Measurements from ENCODE around the gene HNRNPUL2.
"Not testable (repeated sequence)": the region's sequence is repeated elsewhere in the genome, so short reads cannot be mapped to it uniquely, and the experiment has no call there.

DNA sequence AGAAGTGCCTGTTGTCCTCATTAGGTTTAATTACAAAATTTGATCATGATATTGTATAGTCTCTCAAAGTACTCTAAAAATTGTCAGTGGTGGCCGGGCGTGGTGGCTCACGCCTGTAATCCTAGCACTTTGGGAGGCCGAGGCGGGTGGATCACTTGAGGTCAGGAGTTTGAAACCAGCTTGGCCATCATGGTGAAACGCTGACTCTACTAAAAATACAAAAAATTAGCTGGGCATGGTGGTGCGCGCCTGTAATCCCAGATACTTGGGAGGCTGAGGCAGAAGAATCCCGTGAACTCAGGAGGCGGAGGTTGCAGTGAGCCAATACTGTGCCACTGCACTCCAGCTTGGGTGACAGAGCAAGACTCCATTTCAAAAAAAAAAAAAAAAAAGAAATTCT, 51.8 kb downstream of the HNRNPUL2 start:
- TF ChIP-seq EZH2 (IDR thresholded peaks at IDR 0.05; ENCODE audit: low read length, missing control alignments): not testable (repeated sequence)
- TF ChIP-seq, protein P1, sequence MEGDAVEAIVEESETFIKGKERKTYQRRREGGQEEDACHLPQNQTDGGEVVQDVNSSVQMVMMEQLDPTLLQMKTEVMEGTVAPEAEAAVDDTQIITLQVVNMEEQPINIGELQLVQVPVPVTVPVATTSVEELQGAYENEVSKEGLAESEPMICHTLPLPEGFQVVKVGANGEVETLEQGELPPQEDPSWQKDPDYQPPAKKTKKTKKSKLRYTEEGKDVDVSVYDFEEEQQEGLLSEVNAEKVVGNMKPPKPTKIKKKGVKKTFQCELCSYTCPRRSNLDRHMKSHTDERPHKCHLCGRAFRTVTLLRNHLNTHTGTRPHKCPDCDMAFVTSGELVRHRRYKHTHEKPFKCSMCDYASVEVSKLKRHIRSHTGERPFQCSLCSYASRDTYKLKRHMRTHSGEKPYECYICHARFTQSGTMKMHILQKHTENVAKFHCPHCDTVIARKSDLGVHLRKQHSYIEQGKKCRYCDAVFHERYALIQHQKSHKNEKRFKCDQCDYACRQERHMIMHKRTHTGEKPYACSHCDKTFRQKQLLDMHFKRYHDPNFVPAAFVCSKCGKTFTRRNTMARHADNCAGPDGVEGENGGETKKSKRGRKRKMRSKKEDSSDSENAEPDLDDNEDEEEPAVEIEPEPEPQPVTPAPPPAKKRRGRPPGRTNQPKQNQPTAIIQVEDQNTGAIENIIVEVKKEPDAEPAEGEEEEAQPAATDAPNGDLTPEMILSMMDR (conservative IDR thresholded peaks at IDR 0.05 in 1 of 2, IDR thresholded peaks at IDR 0.05 in 1 of 2; ENCODE audit: low read depth in 1 of 2, low read length in 2 of 2): not testable (repeated sequence)
